ENCODE results near the gene NCKAP5L. TPM values are rescaled to one million over a fixed set of nuclear protein-coding genes. Genes with fewer than 3 reads are reported as not detected.
"Not testable (repeated sequence)": the region's sequence is repeated elsewhere in the genome, so short reads cannot be mapped to it uniquely, and the experiment has no call there.

The NCKAP5L gene
- total and polyA plus RNA-seq, 2 donors = 13.3 to 14.1 TPM

GRCh38 chr12:49869816-49870500 is 41.7 kb upstream of the NCKAP5L start:
- WGBS = 92% methylated on average over 14 of the region's 14 CpGs
- Histone ChIP-seq H3K36me3 (ENCODE audit: insufficient read depth) (no peaks in the 10 kb centered on the region), H3K27ac (ENCODE audit: low read depth) (peak overlapping the region; percentile 81), H3K4me1 (ENCODE audit: insufficient read depth) (no peaks in the 10 kb centered on the region), H3K4me3 (ENCODE audit: low read depth, low read length) (no peak overlapping the region)
- no peak for DNase-seq (ENCODE audit: extremely low spot score)

GRCh38 chr12:49868952-49869815 is 41.0 kb upstream of the NCKAP5L start:
- H3K4me1 ChIP-seq (ENCODE audit: insufficient read depth) = no peaks in the 10 kb centered on the region
- peak; percentile 95 for DNase-seq (ENCODE audit: extremely low spot score)
- H3K4me3 ChIP-seq (ENCODE audit: low read depth, low read length) = no peak overlapping the region
- H3K36me3 ChIP-seq (ENCODE audit: insufficient read depth) = no peaks in the 10 kb centered on the region
- 15% methylated on average over 16 of the region's 16 CpGs for WGBS
- H3K27ac ChIP-seq (ENCODE audit: low read depth) = peak overlapping the region; percentile 81

- 71% methylated on average over 16 of the region's 16 CpGs for WGBS
- Histone ChIP-seq H3K4me1 (ENCODE audit: insufficient read depth) (no peaks in the 10 kb centered on the region), H3K36me3 (ENCODE audit: insufficient read depth) (no peaks in the 10 kb centered on the region), H3K27ac (ENCODE audit: low read depth) (peak overlapping the region; percentile 54), H3K4me3 (ENCODE audit: low read depth, low read length) (no peak overlapping the region)
- no peak for DNase-seq (ENCODE audit: extremely low spot score)
Measured at GRCh38 chr12:49868449-49868848, 40.2 kb upstream of the NCKAP5L start.

DNA sequence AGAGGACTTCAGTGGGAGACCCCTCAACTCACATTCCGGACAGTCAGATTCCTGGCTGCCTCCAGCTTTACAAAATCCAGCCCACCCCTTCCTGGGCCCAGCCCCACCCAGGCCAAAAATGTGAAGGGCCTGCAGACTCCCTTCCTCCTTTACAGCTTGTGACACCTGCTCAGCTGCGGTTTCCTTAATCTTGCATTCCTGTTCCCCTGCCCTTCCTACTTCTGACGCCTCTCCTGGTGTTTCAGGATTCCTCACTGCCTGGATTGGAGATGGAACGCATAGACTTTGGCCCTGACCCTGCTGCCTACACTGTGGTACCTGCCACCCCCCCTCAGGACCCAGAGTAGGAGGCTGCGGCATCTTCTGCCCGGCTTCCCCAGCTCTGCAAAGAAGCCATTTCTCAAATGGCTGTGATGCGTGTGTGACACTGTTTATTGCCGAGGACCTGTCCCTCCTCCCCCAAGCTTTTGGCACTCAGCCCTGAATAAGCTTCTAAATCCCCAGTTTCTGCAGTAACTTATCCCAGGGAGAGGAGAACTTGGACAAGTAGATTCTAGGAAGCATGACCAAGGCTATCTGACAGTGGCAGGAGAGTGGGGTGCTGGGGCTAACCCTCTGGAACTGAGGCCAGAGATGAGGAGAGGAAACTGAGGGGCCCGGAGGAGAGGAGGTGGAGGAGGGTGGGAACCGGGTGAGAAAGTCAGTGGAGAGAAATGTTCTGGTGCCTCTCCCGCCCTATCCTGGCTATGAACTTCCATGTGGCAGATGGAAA is 39.5 kb upstream of the NCKAP5L start:
- H3K36me3 ChIP-seq (ENCODE audit: insufficient read depth) = no peaks in the 10 kb centered on the region
- DNase-seq (ENCODE audit: extremely low spot score) = no peak
- H3K4me1 ChIP-seq (ENCODE audit: insufficient read depth) = no peaks in the 10 kb centered on the region
- no peak overlapping the region for H3K27ac ChIP-seq (ENCODE audit: low read depth)
- 29% methylated on average over 11 of the region's 11 CpGs for WGBS
- H3K4me3 ChIP-seq (ENCODE audit: low read depth, low read length) = no peak overlapping the region

DNA sequence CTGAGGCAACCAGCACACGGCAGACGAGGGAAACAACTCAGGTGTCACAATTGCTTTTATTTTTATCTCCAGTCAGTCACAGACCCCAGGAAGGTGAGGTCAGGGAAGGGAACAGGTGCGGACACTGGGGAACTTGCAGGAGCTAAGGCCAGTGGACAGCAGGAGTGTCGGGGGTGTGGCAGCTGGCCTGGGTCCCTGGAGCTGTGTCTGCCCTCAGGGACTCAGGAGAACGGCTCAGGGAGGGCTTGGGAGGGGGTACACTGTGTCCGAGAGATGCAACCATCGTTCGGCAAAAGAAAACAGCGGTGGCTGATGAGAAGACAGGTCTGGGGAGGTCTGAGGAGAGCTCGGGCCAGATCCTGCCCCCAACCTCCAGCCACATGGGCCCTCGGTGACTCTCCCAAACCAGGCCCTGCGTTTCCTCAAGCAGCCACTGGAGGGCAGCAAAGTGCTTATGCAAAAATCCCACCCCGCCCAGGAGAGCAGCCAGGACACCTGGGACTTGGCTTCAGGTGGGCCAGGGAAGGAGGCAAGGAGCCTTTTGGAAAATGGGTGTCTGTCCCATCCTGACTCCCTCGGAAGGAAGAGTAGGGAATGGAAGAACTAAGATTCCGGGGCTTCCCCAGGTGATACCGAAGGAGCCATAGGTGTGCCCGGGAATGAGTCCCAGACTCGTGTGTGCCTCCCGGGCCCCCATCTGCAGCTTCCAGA is 38.8 kb upstream of the NCKAP5L start:
- H3K4me1 ChIP-seq (ENCODE audit: insufficient read depth) = no peaks in the 10 kb centered on the region
- 31% methylated on average over 19 of the region's 19 CpGs for WGBS
- DNase-seq (ENCODE audit: extremely low spot score) = peak; percentile 55
- no peak overlapping the region for H3K4me3 ChIP-seq (ENCODE audit: low read depth, low read length)
- no peak overlapping the region for H3K27ac ChIP-seq (ENCODE audit: low read depth)
- H3K36me3 ChIP-seq (ENCODE audit: insufficient read depth) = no peaks in the 10 kb centered on the region

GRCh38 chr12:49865782-49866135 is 37.5 kb upstream of the NCKAP5L start:
- 84% methylated on average over 8 of the region's 8 CpGs for WGBS

GRCh38 chr12:49865109-49865781 is 37.0 kb upstream of the NCKAP5L start:
- no peak overlapping the region for H3K4me3 ChIP-seq (ENCODE audit: low read depth, low read length)
- DNase-seq (ENCODE audit: extremely low spot score) = no peak
- H3K27ac ChIP-seq (ENCODE audit: low read depth) = no peak overlapping the region
- WGBS = 85% methylated on average over 13 of the region's 13 CpGs
- no peaks in the 10 kb centered on the region for H3K4me1 ChIP-seq (ENCODE audit: insufficient read depth)
- no peaks in the 10 kb centered on the region for H3K36me3 ChIP-seq (ENCODE audit: insufficient read depth)

More at GRCh38 chr12:49865782-49866135, 37.5 kb upstream of the NCKAP5L start:
- no peak for DNase-seq (ENCODE audit: extremely low spot score)
- Histone ChIP-seq H3K4me3 (ENCODE audit: low read depth, low read length) (no peak overlapping the region), H3K4me1 (ENCODE audit: insufficient read depth) (no peaks in the 10 kb centered on the region), H3K36me3 (ENCODE audit: insufficient read depth) (no peaks in the 10 kb centered on the region), H3K27ac (ENCODE audit: low read depth) (no peak overlapping the region)

DNA sequence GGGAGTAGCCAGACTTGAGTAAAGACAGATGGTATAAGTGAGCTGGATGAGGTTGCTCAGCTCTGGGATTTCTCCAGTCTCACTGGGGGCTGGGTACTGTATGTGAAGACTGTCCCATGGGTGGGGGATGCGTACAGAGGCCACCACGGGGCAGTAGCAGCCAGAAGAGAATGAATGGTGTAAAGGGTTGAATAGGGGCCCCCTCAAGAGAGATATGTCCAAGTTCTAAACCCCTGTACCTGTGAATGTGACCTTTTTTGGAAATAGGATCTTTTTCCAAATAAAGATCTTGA is 36.5 kb upstream of the NCKAP5L start:
- DNase-seq (ENCODE audit: extremely low spot score) = no peak
- Histone ChIP-seq H3K27ac (ENCODE audit: low read depth) (no peak overlapping the region), H3K4me1 (ENCODE audit: insufficient read depth) (no peaks in the 10 kb centered on the region), H3K4me3 (ENCODE audit: low read depth, low read length) (no peak overlapping the region), H3K36me3 (ENCODE audit: insufficient read depth) (no peaks in the 10 kb centered on the region)
- WGBS = 55% methylated on average over 2 of the region's 2 CpGs

GRCh38 chr12:49863946-49864797 is 36.0 kb upstream of the NCKAP5L start:
- 71% methylated on average over 17 of the region's 17 CpGs for WGBS
- DNase-seq (ENCODE audit: extremely low spot score) = no peak
- H3K36me3 ChIP-seq (ENCODE audit: insufficient read depth) = no peaks in the 10 kb centered on the region
- no peak overlapping the region for H3K4me3 ChIP-seq (ENCODE audit: low read depth, low read length)
- H3K27ac ChIP-seq (ENCODE audit: low read depth) = no peak overlapping the region
- no peaks in the 10 kb centered on the region for H3K4me1 ChIP-seq (ENCODE audit: insufficient read depth)

- not testable (repeated sequence) for H3K36me3 ChIP-seq (ENCODE audit: insufficient read depth); H3K4me1 ChIP-seq (ENCODE audit: insufficient read depth); H3K4me3 ChIP-seq (ENCODE audit: low read depth, low read length); DNase-seq (ENCODE audit: extremely low spot score); H3K27ac ChIP-seq (ENCODE audit: low read depth)
- WGBS = 90% methylated on average over 30 of the region's 31 CpGs
Measured at GRCh38 chr12:49860921-49861320, 32.7 kb upstream of the NCKAP5L start.

DNA sequence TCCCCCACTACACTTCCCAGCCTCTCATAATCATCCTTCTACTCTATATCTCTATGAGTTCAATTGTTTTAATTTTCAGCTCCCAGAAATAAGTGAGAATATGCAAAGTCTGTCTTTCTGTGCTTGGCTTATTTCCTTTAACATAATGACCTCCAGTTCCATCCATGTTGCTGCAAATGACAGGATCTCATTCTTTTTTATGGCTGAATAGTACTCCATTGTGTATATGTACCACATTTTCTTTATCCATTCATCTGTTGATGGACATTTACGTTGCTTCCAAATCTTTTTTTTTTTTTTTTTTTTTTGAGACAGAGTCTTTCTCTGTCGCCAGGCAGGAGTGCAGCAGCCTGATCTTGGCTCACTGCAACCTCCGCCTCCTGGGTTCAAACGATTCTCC is 27.7 kb upstream of the NCKAP5L start:
- H3K4me3 ChIP-seq (ENCODE audit: low read depth, low read length); H3K36me3 ChIP-seq (ENCODE audit: insufficient read depth); H3K4me1 ChIP-seq (ENCODE audit: insufficient read depth); DNase-seq (ENCODE audit: extremely low spot score); H3K27ac ChIP-seq (ENCODE audit: low read depth): not testable (repeated sequence)
- 90% methylated on average over 4 of the region's 4 CpGs for WGBS

DNA sequence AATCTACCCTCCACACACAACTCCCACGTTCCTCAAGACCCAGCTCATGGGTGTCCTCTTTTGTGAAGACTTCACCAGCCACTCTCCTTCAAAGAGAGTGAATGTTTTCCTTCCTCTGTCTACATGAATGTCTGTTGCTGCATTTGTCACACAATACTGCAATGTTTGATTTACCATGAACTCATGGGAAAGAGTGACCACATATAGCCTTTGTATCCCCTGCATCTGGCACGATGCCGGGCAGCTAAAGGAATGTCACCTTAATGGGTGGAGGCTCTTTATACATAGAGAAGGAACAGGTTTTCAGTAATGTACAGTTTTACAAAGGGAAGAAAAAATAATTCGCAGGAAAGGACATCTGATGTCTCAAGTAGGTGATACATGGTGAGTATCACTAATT is 26.8 kb upstream of the NCKAP5L start:
- H3K27ac ChIP-seq (ENCODE audit: low read depth) = no peak overlapping the region
- H3K4me1 ChIP-seq (ENCODE audit: insufficient read depth) = no peaks in the 10 kb centered on the region
- WGBS = 82% methylated on average over 4 of the region's 4 CpGs
- no peak for DNase-seq (ENCODE audit: extremely low spot score)
- H3K4me3 ChIP-seq (ENCODE audit: low read depth, low read length) = no peak overlapping the region
- no peaks in the 10 kb centered on the region for H3K36me3 ChIP-seq (ENCODE audit: insufficient read depth)
